HG03095 (cell line): ENCODE measurements around the gene AMBRA1.

Experiments
- ATAC-seq: cut with Tn5 transposase; IDR thresholded peaks from one replicate; pipeline ENCODE4 v1.9.1; 2021; ENCODE audit warnings: moderate library complexity; ENCODE audit not compliant: unreplicated experiment

The AMBRA1 gene

GRCh38 chr11:46408407-46408986 lies 185.3 kb downstream of the AMBRA1 start:
- no peak for ATAC-seq

- ATAC-seq: no peak
Measured at GRCh38 chr11:46407635-46408034, 186.2 kb downstream of the AMBRA1 start.

DNA sequence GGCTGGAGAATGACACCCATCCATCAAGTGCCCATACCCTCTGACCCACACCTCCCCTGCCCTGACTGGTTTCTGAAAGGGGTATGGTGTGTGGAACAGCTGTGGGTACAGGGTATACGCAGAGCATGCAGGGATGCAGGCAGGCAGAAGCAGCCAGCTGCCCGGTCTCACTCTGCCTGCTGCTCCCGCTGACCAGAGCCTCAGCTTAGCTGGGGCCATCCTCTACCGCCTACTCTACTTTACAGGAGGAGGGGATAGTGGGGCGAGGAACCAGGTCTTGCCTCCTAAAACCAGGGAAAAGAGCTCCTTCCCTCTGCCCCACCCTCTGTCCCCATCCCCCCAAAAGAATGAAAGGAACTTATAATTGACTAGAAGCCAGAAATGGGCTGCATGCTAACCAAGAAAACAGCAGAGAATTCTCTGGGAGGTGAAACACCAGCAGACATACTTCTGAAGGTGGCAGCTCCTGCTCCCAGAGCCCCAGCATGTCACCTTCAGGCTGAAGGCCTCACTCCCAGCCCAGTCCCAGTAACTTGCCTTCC lies 189.3 kb downstream of the AMBRA1 start:
- ATAC-seq: no peak

DNA sequence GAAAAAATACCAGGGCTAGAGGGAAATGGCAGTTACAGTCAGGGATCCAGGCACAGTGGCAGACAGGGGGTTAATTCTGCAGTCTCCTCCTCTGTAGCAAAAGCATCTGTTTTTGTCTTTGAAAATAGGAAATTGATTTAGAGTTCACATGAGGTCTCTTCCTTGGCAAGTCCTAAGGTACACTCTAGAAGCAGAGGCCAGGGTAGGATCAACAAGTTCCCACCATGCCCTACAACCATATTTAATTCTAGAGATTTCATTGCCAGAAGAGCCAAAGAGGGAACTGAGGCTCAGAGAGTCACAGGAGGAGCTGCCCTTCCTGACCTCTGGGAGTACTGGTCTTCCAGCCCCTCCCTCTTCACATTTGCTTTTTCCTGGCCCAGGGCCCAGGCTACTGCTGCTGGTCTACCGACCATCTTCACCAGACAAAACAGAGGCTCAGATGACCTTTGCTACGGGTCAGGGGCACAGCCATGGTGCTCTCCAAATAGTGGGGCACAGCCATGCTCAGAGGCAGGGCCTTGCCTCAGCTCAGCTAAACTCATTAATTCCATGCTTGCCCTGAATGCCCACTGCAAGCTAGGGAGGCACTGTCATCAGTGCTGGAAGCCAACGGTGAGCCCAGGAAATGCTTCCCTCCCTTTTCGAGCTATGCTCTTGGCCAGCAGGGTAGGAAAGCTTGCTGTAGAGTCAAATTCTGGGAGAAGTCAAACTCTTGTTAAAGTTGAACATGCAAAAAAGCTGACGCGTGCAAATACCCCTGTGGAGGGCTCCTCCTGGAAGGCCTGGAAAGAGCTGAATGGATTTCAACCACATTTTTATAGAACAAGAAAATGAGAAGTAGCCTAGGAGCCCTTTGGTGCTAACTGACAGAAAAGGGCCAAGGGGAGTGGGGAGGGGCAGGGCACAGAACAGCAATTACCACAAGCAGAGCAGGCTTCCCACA lies 190.6 kb downstream of the AMBRA1 start:
- no peak for ATAC-seq

- no peak for ATAC-seq
Measured at GRCh38 chr11:46397526-46397925, 196.3 kb downstream of the AMBRA1 start.

DNA sequence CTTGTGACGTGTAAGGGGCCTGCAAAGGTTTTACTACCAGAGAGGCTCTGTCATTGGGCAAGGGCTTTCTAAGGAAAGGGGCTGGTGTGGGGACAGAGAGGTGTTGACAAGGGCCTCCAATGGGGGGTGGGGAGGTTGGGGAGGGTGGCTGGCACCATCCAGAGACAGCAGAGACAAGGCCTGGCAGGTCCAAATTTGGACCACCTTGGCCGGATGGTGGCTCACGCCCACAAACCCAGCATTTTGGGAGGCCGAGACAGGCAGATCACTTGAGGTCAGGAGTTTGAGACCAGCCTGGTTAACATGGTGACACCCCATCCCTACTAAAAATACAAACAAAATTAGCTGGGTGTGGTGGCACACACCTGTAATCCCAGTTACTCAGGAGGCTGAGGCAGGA lies 200.1 kb downstream of the AMBRA1 start:
- no peak for ATAC-seq

DNA sequence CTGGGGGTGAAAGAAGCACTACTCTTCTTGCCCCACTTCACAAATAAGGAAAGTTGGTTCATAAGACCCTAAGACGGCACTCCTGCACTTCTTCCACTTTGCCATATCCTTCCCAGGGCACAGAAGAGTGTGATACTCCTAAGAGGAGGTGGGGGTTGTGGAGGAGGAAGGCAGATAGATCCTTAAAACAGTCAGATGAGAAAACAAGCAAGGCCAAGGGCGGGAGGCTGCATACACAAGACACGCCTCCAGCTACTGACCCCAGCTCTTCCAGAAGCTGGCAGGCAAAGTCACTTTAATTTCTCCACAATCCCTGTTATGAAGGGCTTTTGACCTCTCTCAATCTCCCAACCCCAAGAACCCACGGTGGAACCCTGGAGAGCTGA lies 200.6 kb downstream of the AMBRA1 start:
- no peak for ATAC-seq

GRCh38 chr11:46392421-46393230 lies 201.2 kb downstream of the AMBRA1 start:
- ATAC-seq: peak; percentile 65

- peak; percentile 3 for ATAC-seq
Measured at GRCh38 chr11:46391578-46392420, 202.0 kb downstream of the AMBRA1 start, which contains the start of gene CHRM4. Gene CHRM4 (minus strand): TSS chr11:46391776. CDS start chr11:46386557, 5,219 bp downstream.

- no peak for ATAC-seq
Measured at GRCh38 chr11:46391186-46391577, 202.6 kb downstream of the AMBRA1 start.

DNA sequence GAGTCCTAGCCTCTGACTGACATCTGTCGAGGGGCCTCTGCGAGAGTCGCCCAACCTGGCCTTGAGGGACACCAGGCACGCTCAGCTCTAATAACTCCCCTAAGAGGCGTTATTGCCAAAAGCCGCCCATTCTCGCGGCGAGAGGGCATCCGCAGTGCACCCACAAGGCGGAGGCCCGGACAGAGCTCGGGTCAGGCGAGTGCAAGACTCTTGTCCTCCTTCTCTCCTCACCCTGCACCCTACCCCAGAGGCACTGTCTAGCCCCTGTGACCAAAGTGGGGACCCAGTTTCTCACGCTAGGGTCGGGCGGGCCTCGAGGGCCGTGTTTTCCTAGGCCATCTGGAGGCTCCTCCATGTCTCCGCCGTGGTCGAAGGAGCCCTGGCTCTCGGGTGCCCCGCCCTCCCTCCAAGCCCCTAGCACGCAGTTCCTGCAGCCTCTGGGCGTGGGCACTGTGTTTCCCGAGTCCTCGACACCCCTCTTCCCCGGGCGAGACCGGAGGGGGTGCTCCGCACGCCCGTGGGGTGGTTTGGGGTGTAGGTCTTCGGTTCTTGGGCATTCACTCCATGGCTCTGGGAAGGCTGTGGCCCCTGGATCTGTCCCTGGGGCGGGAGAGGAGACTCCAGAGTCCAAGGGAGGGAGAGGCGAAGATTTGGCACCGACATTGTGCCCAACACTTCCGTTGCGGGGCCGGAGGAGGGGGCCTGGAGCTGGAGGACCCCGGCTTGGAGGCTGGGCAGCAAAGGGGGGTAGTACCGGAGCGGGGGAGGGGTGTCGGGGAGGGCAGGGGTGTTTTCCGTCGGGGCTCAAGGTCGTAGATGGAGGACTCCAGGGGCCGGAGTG lies 203.3 kb downstream of the AMBRA1 start:
- no peak for ATAC-seq

GRCh38 chr11:46389450-46390330 lies 204.1 kb downstream of the AMBRA1 start:
- ATAC-seq: no peak

- ATAC-seq: no peak
Measured at GRCh38 chr11:46388619-46389449, 205.0 kb downstream of the AMBRA1 start.

DNA sequence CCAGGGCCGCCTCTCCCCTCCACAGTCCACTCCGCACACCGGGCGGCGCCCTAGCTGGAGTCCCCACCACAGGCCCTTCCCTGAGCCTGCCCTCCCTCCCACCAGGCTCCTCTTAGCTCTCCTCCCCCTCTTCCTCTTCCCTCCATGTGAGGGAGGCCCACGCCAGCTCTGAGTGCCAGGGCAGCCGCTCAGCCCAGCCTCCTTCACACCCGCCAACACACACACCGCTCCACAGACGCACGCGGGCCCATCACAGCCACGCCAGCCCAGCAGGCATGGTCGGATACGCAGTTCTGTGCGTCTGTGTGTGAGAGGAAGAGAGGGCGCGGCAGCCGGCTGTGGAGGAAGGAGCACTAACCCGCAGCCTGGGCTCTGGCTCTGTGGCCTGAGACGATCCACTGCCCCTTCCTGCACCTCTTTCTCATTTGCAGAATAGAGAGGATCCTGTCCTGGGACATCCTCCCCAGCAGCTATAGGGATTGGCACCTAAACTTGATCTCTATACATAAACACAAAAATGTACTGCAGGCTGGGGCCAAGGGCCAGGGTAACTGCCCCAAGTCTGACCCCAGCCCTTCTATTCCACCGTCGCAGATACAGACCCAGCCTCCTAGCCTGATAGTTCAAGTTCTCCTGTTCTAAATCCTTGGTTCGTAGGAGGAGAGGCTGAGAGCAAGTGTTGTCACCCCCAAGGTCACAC lies 205.8 kb downstream of the AMBRA1 start:
- ATAC-seq: no peak

DNA sequence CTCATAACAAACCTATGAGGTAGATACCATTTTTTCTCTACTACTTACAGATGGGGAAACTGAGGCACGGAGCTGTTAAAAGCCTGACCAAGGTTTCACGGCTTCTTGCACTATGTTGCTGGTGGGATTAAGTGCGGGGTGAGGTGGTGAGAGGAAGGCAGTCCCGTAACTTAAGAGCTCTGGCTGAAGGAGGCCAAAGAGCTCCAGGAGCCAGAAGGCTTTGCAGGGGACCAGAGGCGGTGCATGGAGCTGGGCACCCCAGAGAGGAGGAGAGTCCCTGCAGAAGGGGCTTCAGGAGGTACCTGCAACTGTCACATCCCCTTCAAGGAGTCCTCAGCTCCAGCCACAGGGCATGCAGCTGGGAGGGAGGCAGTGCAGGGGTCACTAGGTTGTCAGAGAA lies 206.4 kb downstream of the AMBRA1 start:
- ATAC-seq: no peak

DNA sequence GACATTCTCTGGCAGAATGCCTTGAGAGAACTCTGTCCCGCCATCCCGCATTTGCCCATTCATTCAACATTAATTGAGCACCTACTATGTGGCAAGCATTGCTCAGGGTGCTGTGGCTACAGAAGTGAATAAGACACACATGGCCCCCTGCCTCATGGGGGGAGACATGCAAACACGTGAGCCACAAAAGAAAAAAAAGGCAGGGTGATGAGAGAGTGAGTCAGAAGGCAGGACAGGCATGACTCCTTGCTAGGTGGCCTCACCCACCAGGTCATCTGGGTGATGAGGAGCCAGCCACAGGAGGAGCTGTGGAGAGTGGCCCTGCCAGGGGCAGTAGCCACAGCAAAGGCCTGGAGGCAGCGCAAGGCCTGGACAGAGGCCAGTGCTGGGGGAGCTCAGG lies 207.1 kb downstream of the AMBRA1 start:
- no peak for ATAC-seq

DNA sequence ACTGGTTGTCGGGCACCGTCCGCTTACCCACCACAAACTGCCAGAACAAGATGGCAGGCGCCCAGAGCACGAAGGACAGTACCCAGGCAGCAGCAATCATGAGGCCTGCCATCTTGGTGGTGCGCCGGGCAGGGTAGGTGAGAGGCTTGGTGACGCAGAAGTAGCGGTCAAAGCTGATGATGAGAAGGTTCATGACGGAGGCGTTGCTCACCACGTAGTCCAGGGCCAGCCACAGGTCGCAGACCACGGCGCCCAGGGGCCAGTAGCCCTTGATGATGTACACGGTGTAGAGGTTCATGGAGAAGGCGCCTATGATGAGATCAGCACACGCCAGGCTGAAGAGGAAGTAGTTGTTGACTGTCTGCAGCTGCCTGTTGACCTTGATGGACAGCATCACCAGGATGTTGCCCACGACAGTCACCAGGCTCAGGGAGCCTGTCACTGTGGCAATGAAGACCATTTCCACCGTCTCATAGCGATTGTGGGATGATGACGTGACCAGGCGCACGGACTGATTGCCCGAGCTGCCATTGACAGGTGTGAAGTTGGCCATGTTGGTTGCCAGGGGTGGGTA lies 207.7 kb downstream of the AMBRA1 start:
- ATAC-seq: no peak
